D721Med (cell line): ENCODE measurements around the gene NBPF1.
A peak's percentile ranks its signal among the peaks of the same experiment; 100 is the strongest.
"Not testable (repeated sequence)": the region's sequence is repeated elsewhere in the genome, so short reads cannot be mapped to it uniquely, and the experiment has no call there.

Experiments used
- DNase-seq: peaks from one replicate; pipeline ENCODE4 v3.0.0; 2011; ENCODE audit warnings: low spot score; ENCODE audit not compliant: insufficient read length
- FAIRE-seq: peaks from 2 replicates; lab custom pipeline; 2011; peaks lifted over from hg19 to GRCh38; lab: Jason Lieb, UNC
- TF ChIP-seq, protein P1 (sequence below): IDR thresholded peaks from 2 replicates; pipeline ENCODE4 v1.5.1; 2012; ENCODE audit warnings: mild to moderate bottlenecking, control low read depth; ENCODE audit not compliant: insufficient read depth; ENCODE audit errors: missing control alignments

NBPF1 gene

DNA sequence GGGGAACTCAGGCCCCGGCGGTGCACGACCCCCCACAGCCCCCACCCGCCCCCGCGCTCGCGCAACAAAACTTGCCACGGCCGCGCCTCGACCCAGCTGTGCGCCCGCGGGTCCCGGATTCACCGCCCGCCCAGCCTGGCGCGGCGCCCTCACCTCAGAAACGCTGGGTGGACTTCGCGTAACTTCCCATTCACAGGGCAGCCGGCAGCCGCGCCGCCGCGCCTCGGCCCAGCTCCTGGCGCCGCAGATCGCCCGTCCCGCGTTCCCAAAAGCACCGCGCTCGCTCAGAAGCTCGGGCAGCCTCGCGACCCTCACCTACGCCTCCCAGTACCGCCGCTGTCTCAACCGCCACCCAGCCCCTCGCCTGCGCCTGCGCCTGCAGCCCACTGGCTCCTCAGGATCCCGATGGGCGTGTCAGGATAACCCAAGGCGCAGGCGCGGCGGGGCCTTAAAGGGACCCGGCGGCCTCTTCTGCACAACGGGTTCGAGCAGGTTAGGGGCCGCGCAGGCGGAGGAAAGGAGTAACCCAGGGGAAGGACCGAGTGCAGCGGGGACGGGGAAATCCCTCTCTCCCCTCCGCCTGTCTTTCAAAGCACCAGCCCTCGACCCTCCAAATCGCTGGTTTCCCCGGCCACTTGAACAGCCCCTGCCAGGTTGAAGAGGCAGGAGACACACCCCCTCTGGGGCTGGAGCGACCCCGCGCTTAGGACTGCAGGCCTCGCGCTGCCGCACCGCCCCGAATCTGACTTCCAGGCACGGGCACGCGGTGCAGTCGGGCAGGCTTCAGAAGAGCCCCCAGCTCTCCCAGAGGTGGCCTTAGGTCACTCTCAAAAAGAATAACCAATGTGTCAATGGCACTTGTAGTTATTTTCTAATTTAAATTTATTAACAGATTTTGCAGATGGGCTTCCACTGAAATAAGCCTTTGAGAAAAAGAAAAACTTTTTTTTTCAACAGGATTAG, at the start of gene NBPF1:
Gene NBPF1 (minus strand): TSS at position 380 of the 963 bp plus-strand sequence.
- FAIRE-seq (no peak), DNase-seq (peak; percentile 99)
- TF ChIP-seq, protein P1, sequence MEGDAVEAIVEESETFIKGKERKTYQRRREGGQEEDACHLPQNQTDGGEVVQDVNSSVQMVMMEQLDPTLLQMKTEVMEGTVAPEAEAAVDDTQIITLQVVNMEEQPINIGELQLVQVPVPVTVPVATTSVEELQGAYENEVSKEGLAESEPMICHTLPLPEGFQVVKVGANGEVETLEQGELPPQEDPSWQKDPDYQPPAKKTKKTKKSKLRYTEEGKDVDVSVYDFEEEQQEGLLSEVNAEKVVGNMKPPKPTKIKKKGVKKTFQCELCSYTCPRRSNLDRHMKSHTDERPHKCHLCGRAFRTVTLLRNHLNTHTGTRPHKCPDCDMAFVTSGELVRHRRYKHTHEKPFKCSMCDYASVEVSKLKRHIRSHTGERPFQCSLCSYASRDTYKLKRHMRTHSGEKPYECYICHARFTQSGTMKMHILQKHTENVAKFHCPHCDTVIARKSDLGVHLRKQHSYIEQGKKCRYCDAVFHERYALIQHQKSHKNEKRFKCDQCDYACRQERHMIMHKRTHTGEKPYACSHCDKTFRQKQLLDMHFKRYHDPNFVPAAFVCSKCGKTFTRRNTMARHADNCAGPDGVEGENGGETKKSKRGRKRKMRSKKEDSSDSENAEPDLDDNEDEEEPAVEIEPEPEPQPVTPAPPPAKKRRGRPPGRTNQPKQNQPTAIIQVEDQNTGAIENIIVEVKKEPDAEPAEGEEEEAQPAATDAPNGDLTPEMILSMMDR, result no peak

DNA sequence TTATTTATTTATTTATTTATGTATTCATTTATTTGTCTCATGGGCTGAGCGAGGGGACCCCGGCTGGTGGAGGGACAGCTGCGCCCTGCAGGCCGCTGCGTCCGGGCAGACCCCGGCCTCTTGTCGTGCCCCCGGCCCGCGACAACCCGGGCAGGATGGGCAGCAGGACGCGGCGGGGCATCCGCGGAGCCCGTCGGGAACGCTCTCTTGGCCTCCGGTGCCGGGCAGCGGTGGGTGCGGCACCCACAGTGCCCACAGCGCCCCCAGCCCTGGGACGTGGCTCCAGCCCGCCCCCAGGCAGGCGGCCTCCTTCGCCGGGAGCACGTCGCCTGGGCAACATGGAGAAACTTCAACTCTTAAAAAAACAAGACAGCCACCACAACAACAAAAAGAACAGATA, 44.9 kb upstream of the NBPF1 start:
- FAIRE-seq, DNase-seq: not testable (repeated sequence)

DNA sequence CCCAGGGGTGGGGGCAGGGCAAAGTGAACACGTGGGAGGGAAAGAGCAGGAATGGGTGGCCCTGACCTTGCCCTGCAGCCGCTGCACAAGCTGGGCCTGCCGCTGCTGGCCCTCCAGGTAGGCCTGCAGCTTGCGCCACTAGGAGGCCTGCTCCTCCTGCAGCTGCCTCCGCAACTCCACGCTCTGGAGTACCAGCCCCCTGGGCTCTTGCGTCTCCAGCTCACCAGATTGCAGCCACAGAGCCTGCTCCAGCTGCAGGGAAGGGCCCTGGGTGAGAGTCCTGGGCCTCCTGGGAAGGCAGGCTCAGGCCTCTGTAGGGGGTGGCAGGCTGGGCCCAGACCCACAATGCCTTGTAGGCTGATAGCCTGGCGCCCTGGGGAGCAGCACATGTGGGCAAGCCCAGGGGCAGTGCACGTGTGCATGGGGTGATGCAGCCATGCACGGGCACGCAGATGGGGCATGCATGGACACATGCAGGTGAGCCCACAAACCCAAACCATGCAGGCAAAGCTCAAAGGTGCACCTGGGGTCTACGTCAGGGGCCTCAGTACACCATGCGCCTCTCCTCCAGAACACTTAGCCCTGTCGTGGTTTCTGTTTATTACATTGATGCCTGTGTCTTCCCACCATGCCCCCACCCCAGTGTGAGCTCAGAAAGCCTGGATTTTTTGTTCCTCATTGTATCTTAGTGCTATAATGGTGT, 43.8 kb upstream of the NBPF1 start:
- not testable (repeated sequence) for DNase-seq, FAIRE-seq

DNA sequence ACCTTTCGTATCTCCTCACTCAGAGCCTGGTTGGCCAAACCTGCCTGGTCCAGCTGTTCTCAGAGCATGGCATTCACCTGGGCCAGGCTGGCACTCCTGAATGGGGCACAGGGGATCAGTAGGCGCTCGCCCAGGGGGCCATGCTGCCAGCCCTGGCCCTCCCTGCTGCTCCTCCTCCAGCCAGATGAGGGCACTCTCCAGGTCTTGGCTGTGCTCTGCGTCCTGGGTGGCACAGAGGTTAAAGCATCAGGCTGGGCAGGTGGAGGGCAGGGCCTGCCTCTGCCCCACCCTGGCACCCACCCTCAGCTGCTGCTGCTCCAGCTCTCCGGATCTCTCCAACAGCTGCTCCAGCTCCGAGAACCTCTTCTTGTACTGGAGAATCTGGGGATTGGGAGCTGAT, 43.2 kb upstream of the NBPF1 start:
- DNase-seq, FAIRE-seq: not testable (repeated sequence)

DNA sequence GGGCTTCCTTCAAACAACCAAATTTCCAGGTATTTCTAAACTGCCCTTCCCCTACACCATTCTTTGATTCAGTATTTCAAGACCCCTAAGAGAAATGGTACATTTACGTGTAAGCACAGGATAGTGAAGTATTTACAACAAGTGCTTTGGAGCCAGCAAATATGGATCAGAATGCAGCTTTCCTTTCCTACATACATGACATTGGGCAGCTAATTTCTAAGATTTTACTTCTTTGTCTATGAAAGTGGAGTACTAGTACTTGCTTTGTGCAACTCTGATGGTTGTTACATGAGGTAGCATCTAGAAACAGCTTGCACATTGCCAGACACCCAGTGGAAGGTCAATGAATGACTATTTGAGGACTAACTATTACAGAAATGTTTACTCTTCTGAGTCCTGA, 38.2 kb upstream of the NBPF1 start:
- not testable (repeated sequence) for DNase-seq, FAIRE-seq

DNA sequence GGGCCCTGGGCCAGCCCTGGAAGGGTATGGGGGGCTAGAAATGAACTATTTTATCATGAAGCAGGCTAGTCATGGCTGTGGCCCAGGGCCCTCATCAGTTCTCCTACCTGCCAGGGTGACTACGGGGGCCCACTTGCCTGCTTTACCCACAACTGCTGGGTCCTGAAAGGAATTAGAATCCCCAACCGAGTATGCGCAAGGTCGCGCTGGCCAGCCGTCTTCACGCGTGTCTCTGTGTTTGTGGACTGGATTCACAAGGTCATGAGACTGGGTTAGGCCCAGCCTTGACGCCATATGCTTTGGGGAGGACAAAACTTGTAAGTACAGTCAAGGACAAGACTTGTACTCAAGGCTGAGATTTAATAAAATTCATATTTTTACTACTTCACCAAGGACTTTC, 36.6 kb upstream of the NBPF1 start:
- FAIRE-seq, DNase-seq: not testable (repeated sequence)

DNA sequence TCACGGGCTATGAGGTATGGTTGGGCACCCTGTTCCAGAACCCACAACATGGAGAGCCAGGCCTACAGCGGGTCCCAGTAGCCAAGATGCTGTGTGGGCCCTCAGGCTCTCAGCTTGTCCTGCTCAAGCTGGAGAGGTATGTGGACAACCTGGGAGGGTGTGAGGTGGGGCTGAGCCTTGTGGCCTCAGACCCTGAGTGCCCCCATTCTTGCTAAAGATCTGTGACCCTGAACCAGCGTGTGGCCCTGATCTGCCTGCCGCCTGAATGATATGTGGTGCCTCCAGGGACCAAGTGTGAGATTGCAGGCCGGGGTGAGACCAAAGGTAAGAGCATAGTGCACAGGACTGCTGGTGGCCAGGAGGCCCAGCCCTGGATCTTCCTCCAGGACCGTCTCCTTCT, 36.0 kb upstream of the NBPF1 start:
- FAIRE-seq, DNase-seq: not testable (repeated sequence)

DNA sequence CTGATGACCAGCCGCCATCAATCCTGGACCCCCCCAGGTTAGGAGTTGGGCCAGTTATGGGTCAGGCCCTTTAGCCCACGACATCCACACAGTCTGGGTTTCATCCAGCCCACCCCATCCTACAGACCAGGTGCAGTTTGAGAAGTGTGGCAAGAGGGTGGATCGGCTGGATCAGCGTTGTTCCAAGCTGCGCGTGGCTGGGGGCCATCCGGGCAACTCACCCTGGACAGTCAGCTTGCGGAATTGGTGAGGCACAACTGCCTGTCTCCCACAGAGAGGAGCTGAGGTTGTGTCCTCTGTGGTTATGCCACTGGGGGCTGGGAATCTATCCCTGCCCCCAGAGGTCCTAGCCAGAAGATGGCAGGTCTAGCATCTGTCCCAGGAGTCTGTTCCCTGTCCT, 35.4 kb upstream of the NBPF1 start:
- FAIRE-seq, DNase-seq: not testable (repeated sequence)

DNA sequence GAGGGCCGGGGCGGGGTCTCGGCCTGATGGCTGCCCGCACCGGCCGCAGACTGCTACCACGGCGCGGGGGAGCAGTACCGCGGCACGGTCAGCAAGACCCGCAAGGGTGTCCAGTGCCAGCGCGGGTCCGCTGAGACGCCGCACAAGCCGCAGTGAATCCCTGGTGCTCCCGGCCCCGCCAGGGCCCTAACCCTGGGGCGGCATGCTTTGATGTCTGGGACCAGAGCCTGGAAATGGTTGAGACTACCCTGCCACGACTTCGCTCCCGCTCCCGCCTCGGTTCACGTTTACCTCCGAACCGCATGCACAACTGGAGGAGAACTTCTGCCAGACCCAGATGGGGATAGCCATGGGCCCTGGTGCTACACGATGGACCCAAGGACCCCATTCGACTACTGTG, 34.9 kb upstream of the NBPF1 start:
- not testable (repeated sequence) for FAIRE-seq, DNase-seq

DNA sequence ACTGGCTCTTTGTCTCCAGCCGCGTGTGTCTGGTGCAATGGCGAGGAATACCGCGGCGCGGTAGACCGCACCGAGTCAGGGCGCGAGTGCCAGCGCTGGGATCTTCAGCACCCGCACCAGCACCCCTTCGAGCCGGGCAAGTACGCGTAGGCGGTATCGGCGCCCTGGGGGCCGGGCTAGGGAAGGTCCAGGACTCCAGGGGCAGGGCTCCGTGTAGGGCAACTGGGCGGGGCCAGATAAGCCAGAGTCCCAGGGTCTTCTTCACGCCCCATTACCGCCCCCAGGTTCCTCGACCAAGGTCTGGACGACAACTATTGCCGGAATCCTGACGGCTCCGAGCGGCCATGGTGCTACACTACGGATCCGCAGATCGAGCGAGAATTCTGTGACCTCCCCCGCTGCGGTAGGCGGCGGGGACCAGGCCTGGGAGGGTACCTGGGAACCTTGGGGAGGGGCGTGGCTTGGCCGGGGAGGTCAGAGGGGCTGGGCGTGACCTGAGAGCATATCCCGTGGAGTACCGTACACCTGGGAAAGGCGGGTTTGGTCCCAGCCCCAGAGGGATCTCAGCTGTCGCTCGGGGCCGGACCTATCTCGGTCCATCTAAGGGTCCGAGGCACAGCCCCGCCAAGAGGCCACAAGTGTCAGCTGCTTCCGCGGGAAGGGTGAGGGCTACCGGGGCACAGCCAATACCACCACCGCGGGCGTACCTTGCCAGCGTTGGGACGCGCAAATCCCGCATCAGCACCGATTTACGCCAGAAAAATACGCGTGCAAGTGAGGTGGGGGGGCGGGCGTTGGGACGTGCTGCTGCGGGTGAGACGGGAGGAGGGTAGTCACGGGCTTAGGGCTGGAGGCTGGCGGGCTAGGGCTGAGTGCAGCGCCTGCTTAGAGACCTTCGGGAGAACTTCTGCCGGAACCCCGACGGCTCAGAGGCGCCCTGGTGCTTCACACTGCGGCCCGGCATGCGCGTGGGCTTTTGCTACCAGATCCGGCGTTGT, 34.1 kb upstream of the NBPF1 start:
- DNase-seq, FAIRE-seq: not testable (repeated sequence)

DNA sequence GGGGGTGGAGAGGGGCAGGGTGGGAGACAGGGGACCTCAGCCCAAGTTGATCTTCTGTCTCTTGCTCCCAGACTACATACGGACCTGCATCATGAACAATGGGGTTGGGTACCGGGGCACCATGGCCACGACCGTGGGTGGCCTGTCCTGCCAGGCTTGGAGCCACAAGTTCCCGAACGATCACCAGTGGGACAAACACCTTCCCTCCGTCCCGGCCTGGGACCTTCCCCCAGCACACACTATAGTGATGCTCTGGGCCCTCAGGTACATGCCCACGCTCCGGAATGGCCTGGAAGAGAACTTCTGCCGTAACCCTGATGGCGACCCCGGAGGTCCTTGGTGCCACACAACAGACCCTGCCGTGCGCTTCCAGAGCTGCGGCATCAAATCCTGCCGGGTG, 33.4 kb upstream of the NBPF1 start:
- not testable (repeated sequence) for FAIRE-seq, DNase-seq

DNA sequence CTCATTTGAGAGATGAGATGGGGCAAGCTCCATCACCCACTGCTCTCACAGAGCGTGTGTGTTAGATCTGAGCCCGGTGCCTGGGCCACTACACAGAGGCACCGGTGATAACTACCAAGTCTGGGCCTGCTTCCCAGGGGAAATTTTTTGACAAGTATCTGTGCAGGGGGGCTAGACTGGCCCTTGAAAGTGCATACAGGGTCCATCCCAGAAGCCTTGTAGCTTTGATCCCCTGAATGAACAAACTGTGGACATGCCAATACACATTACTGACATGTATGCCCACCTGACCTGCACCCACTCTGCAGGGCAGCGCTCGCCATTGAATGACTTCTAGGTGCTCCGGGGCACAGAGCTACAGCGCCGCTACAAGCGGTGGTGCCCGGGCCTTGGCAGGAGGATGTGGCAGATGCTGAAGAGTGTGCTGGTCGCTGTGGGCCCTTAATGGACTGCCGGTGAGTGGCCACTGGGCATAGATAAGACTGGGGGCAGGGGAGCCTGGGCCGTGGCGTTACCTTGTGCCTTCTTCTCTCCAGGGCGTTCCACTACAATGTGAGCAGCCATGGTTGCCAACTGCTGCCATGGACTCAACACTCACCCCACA, 32.8 kb upstream of the NBPF1 start:
- not testable (repeated sequence) for DNase-seq, FAIRE-seq

DNA sequence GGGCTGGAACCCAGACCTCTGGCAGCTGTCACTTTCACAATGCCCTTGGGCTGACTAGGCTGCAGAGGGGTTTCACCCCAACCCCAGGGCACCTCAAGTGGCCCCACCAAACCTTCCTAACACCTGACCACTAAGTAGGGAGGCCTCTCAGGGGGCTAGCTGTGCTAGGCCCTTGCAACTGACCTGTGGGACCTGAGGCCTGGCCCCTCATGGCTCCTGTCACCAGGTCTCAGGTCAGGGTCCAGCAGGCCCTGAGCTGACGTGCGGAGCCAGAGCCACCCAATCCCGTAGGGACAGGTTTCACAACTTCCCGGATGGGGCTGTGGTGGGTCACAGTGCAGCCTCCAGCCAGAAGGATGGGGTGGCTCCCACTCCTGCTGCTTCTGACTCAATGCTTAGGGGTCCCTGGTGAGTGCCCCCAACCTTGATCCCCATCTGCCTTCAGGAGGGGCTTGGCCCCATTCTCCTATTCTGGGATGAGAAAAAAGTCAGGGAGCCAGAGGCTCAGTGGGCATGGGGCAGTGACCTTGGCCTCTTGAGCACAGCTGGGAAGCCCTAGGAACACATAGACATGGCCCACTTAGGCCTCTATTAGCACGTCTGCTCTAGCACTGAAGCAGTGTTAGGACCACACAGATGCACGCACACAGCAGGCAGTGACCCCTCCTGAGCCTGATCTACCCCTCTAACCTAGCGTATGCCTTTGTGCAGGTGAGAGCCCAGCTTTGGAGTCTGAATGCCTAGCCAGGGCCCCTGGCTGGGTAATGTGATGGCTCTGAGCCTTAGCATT, 32.1 kb upstream of the NBPF1 start:
- not testable (repeated sequence) for DNase-seq, FAIRE-seq

DNA sequence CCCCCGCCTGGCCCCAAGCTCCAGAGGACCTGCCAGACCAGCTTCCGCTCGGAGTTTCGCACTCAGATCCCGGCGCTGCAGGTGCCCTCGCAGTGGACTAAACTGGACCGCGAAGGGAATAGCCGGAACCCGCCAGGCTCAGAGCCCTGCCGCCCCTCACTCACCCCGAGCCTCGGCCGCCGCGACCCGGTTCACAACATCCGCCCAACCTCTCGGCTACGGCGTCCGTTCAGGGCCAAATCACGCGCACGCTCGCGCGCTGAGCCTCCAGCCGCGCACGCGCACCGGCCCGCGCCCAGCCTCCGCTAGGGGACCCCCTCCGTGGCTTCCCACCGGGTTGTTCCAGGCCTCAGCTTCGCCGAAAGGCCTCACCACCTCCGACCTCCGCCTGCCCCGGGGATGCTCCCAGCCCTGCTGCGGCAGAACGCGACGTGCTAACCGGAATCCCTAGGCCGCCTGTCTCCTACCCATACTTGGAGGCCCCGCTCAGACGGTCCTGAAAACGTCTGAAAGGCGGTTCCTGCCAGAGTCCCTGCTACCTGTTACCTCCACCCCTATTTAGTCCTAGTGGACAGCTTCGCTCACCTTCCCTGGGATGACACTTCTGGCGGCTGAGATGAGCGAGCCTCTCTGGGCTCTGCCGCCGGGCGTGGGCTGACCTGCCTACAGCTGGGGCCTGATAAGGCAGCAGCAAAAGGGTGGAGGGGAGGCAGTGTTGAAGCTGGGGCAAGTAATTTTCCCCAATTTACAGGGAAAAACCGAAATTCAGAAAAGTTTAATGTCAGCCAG, 31.3 kb upstream of the NBPF1 start:
- peak; percentile 94 for DNase-seq
- not testable (repeated sequence) for FAIRE-seq
